K562 (cell line): ENCODE results near the gene NOTCH1. TPM values are rescaled to one million over a fixed set of nuclear protein-coding genes. Genes with fewer than 3 reads are reported as not detected.

Source experiments
- BRD4 ChIP-seq: fragments of 200-600 bp; sonication (generic); IDR thresholded peaks from 2 replicates; pipeline ENCODE4 v1.6.1; 2017; ENCODE audit warnings: inconsistent platforms
- ETV5 ChIP-seq: sonication (generic); formaldehyde crosslinking; IDR thresholded peaks from 2 replicates; pipeline ENCODE4 v1.4.0; 2020; ENCODE audit warnings: low read depth, mild to moderate bottlenecking, missing genetic modification reagents
- HNRNPL ChIP-seq: fragments of 200-400 bp; formaldehyde crosslinking; IDR thresholded peaks from 2 replicates; pipeline ENCODE4 v1.6.1; 2017; ENCODE audit warnings: low read depth, mild to moderate bottlenecking, low read length
- IRF2 ChIP-seq: sonication (generic); formaldehyde crosslinking; IDR thresholded peaks from 2 replicates; pipeline ENCODE4 v1.8.1; 2022; ENCODE audit warnings: mild to moderate bottlenecking, missing genetic modification reagents
- KDM1A ChIP-seq, 2 experiments: fragments of 450-650 bp; IDR thresholded peaks; 2 replicates each; pipeline ENCODE4 v1.6.1; 2016; ENCODE audit warnings: mild to moderate bottlenecking in 2 of 2
- MECOM ChIP-seq: fragments of 250-450 bp; sonication (Bioruptor Pico); IDR thresholded peaks from 2 replicates; pipeline ENCODE4 v1.8.0; 2022; ENCODE audit warnings: inconsistent platforms
- MXD1 ChIP-seq: fragments of 250-450 bp; sonication (Bioruptor Pico); IDR thresholded peaks from 2 replicates; pipeline ENCODE4 v1.8.0; 2021; ENCODE audit warnings: borderline replicate concordance, mild to moderate bottlenecking, moderate library complexity; ENCODE audit not compliant: poor library complexity, severe bottlenecking
- NELFE ChIP-seq: IDR thresholded peaks from 2 replicates; pipeline ENCODE4 v1.6.1; 2011; ENCODE audit warnings: mild to moderate bottlenecking; ENCODE audit not compliant: insufficient read depth, insufficient read length
- NR2F6 ChIP-seq: fragments of 450-650 bp; formaldehyde crosslinking; IDR thresholded peaks from 2 replicates; pipeline ENCODE4 v1.4.0; 2020; ENCODE audit warnings: mild to moderate bottlenecking
- TCF7L2 ChIP-seq: fragments of 150-350 bp; IDR thresholded peaks from 2 replicates; pipeline ENCODE4 v1.6.1; 2016; ENCODE audit warnings: low read depth, mild to moderate bottlenecking, low read length, moderate library complexity
- ZC3H11A ChIP-seq: IDR thresholded peaks from 2 replicates; pipeline ENCODE4 v1.6.1; 2012; ENCODE audit warnings: low read depth, low read length, improper control_type of control experiment
- ZNF316 ChIP-seq: fragments of 450-650 bp; IDR thresholded peaks from 2 replicates; pipeline ENCODE4 v1.6.1; 2016
- polyA plus RNA-seq, 8 experiments: library from polyadenylated mRNA; depleted of rRNA in 4 of 8; stranded (reverse) in 5 of 8; unstranded in 3 of 8; fragments of >200 nt; fragmentation: Nextera tagmentation in 2 of 8; fragmentation: Illumina TruSeq in 1 of 8; extraction: Ambion mirVana in 2 of 8; extraction: Trizol in 1 of 8; gene quantifications; 2 replicates each; pipeline versions ENCODE4 v1.2.1 to v1.2.3, GENCODE V29; 2011 to 2014; ENCODE audit warnings: inconsistent platforms in 1 of 8, missing spikeins in 1 of 8
- total RNA-seq, 7 experiments: library from RNA; depleted of rRNA in 6 of 7; stranded (reverse); fragments of >200 nt in 6 of 7; fragmentation: Illumina TruSeq in 2 of 7; extraction: Trizol in 2 of 7; gene quantifications; 2 replicates each; pipeline versions ENCODE4 v1.2.1 to v1.2.3, GENCODE V29; 2011 to 2021; ENCODE audit warnings: low replicate concordance in 1 of 7
- TF ChIP-seq, protein P1 (sequence below): IDR thresholded peaks from 2 replicates; pipeline ENCODE4 v1.6.1; 2012; ENCODE audit warnings: low read depth, low read length, improper control_type of control experiment, borderline replicate concordance
- TF ChIP-seq, protein P2 (sequence below): sonication (generic); formaldehyde crosslinking; IDR thresholded peaks from 2 replicates; pipeline ENCODE4 v1.8.1; 2023; ENCODE audit warnings: mild to moderate bottlenecking, missing genetic modification reagents
- TF ChIP-seq, protein P3 (sequence below): IDR thresholded peaks from 2 replicates; pipeline ENCODE4 v1.6.1; 2014; ENCODE audit warnings: antibody characterized with exemption

NOTCH1 gene
- total and polyA plus RNA-seq, 9 of the 15 experiments (the other 6 are each of a cell fraction or from before 2014, with no cell fraction given): 0.03 to 31.4 (median 2.3) TPM

DNA sequence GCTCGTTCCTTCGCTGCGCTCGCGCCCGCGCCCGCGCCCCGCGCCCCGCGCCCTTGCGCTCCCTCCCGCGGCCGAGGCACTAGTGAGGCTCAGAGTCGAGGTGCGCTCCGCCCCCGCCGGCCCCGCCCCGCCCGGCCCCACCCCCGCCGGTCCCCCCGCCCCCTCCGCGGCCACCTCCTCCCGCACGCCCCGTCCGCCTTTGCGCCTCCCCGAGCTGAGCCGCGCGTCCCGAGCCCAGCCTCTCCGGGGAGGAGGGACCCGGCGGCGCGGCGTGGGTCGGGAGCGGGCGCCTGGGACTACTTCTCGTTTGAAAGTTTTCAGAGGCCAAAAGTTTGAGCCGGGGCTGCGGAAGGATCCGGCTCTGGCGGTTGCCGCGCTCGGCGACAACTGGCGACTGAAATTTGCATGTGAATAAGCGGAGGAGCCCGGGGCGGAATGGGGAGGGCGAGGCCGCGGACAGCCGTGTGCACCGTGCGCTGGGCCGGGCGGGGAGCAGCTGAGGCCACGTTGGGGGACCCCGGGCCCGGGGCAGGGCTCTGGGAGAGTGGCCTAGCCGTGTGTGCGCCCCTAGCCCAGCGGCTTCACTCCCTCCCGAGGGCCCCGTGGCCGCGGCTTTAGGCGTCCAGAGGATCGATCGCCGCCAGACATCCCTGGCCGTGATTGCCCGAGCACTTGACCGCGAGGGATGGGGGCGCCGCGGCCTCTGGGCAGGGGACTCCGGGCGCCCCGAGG is at the start of gene NOTCH1 (continued):
- TF ChIP-seq, protein P1, sequence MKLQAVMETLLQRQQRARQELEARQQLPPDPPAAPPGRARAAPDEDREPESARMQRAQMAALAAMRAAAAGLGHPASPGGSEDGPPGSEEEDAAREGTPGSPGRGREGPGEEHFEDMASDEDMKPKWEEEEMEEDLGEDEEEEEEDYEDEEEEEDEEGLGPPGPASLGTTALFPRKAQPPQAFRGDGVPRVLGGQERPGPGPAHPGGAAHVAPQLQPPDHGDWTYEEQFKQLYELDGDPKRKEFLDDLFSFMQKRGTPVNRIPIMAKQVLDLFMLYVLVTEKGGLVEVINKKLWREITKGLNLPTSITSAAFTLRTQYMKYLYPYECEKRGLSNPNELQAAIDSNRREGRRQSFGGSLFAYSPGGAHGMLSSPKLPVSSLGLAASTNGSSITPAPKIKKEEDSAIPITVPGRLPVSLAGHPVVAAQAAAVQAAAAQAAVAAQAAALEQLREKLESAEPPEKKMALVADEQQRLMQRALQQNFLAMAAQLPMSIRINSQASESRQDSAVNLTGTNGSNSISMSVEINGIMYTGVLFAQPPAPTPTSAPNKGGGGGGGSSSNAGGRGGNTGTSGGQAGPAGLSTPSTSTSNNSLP: no peak
- TF ChIP-seq, protein P2, sequence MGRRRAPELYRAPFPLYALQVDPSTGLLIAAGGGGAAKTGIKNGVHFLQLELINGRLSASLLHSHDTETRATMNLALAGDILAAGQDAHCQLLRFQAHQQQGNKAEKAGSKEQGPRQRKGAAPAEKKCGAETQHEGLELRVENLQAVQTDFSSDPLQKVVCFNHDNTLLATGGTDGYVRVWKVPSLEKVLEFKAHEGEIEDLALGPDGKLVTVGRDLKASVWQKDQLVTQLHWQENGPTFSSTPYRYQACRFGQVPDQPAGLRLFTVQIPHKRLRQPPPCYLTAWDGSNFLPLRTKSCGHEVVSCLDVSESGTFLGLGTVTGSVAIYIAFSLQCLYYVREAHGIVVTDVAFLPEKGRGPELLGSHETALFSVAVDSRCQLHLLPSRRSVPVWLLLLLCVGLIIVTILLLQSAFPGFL (CRISPR knock-in tag): no peak
- TF ChIP-seq BRD4 (peak; percentile 32; the same call in 1 of the 2 replicates), ETV5 (CRISPR knock-in tag) (0 out of 2 replicates have a peak, but pooled peaks have one; percentile 23), HNRNPL (no peak), ZC3H11A (no peak), ZNF316 (no peak), NR2F6 (CRISPR knock-in tag) (no peak), NELFE (no peak), MECOM (CRISPR knock-in tag) (no peak), TCF7L2 (no peak), KDM1A (IDR thresholded peaks at IDR 0.05) (no peak), IRF2 (CRISPR knock-in tag) (no peak), MXD1 (CRISPR knock-in tag) (peak; percentile 17)
- TF ChIP-seq, protein P3, sequence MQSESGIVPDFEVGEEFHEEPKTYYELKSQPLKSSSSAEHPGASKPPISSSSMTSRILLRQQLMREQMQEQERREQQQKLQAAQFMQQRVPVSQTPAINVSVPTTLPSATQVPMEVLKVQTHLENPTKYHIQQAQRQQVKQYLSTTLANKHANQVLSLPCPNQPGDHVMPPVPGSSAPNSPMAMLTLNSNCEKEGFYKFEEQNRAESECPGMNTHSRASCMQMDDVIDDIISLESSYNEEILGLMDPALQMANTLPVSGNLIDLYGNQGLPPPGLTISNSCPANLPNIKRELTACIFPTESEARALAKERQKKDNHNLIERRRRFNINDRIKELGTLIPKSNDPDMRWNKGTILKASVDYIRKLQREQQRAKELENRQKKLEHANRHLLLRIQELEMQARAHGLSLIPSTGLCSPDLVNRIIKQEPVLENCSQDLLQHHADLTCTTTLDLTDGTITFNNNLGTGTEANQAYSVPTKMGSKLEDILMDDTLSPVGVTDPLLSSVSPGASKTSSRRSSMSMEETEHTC: no peak
